Measurements from ENCODE around the gene MX1.
A peak's percentile ranks its signal among the peaks of the same experiment; 100 is the strongest.

The MX1 gene, protein sequence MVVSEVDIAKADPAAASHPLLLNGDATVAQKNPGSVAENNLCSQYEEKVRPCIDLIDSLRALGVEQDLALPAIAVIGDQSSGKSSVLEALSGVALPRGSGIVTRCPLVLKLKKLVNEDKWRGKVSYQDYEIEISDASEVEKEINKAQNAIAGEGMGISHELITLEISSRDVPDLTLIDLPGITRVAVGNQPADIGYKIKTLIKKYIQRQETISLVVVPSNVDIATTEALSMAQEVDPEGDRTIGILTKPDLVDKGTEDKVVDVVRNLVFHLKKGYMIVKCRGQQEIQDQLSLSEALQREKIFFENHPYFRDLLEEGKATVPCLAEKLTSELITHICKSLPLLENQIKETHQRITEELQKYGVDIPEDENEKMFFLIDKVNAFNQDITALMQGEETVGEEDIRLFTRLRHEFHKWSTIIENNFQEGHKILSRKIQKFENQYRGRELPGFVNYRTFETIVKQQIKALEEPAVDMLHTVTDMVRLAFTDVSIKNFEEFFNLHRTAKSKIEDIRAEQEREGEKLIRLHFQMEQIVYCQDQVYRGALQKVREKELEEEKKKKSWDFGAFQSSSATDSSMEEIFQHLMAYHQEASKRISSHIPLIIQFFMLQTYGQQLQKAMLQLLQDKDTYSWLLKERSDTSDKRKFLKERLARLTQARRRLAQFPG

GRCh38 chr21:41425954-41426675, at the start of gene MX1:
TSS of gene MX1 (plus strand) at chr21:41426239. CDS start at chr21:41432071, 5,832 bp downstream.
- no peaks in the 10 kb centered on the region for H3K4me1 ChIP-seq (ENCODE audit: control insufficient read depth, insufficient read depth, low read length)
- H3K36me3 ChIP-seq (ENCODE audit: control insufficient read depth, insufficient read depth, low read length), result no peaks in the 10 kb centered on the region
- peak within 1 kb of the TSS; percentile 24 for H3K9ac ChIP-seq (ENCODE audit: low read depth, low read length)
- H3K9me3 ChIP-seq (ENCODE audit: control insufficient read depth, insufficient read depth, low read length), result no peaks in the 10 kb centered on the region
- H3K4me3 ChIP-seq (ENCODE audit: low read depth, low read length), result peak within 1 kb of the TSS; percentile 65
- peaks cover 30% of the 10 kb centered on the region for H3K27me3 ChIP-seq (ENCODE audit: control insufficient read depth, insufficient read depth, low read length)

GRCh38 chr21:41377715-41378114, 48.3 kb upstream of the MX1 start:
- no peaks in the 10 kb centered on the region for H3K9me3 ChIP-seq (ENCODE audit: control insufficient read depth, insufficient read depth, low read length)
- H3K4me1 ChIP-seq (ENCODE audit: control insufficient read depth, insufficient read depth, low read length), result no peaks in the 10 kb centered on the region
- H3K9ac ChIP-seq (ENCODE audit: low read depth, low read length), result no peak overlapping the region
- peaks cover 5% of the 10 kb centered on the region for H3K36me3 ChIP-seq (ENCODE audit: control insufficient read depth, insufficient read depth, low read length)
- no peaks in the 10 kb centered on the region for H3K27me3 ChIP-seq (ENCODE audit: control insufficient read depth, insufficient read depth, low read length)
- no peak overlapping the region for H3K4me3 ChIP-seq (ENCODE audit: low read depth, low read length)

DNA sequence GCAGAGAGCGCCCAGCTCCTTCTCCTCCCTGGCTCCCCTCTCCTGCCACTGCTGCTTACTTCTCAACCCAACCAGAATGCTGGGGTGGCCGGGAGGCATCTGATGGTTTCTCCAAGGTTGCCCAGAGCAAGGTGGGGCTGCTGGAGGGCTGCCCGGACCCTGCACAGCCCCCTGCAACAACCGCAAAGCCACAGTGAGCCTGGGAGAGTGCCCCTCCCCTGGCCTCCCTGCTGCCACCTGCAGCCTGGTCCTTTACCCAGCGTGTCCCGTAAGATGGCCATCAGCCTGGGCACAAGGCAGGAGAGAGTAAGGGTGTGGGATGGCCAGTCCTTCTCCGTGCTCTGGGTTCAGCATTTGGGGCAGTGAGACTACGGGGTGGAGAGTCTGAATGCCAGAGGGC, 47.2 kb upstream of the MX1 start:
- Histone ChIP-seq H3K36me3 (ENCODE audit: control insufficient read depth, insufficient read depth, low read length) (peaks cover 5% of the 10 kb centered on the region), H3K9ac (ENCODE audit: low read depth, low read length) (no peak overlapping the region), H3K4me1 (ENCODE audit: control insufficient read depth, insufficient read depth, low read length) (no peaks in the 10 kb centered on the region), H3K9me3 (ENCODE audit: control insufficient read depth, insufficient read depth, low read length) (no peaks in the 10 kb centered on the region), H3K27me3 (ENCODE audit: control insufficient read depth, insufficient read depth, low read length) (no peaks in the 10 kb centered on the region), H3K4me3 (ENCODE audit: low read depth, low read length) (no peak overlapping the region)

DNA sequence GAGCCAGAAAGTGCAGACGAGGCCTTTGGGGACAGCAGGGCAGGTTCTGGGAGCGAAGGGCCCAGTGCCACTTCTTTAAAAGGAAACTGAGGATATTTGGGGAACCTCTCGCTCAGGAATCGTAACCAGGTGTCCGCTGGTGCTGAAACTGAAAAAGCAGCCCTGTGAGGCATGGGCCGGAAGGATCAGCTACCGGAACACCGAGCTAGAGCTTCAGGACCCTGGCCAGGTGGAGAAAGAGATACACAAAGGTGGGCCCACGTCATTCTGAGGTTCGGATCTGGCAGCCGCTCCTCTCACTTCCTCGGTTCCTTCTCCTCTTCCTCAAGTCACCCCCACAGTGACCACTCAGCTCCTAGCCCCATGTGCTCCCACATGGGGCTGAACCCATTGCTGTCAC, 46.1 kb upstream of the MX1 start:
- Histone ChIP-seq H3K9ac (ENCODE audit: low read depth, low read length) (no peak overlapping the region), H3K27me3 (ENCODE audit: control insufficient read depth, insufficient read depth, low read length) (no peaks in the 10 kb centered on the region), H3K4me1 (ENCODE audit: control insufficient read depth, insufficient read depth, low read length) (no peaks in the 10 kb centered on the region), H3K9me3 (ENCODE audit: control insufficient read depth, insufficient read depth, low read length) (no peaks in the 10 kb centered on the region), H3K36me3 (ENCODE audit: control insufficient read depth, insufficient read depth, low read length) (peaks cover 5% of the 10 kb centered on the region), H3K4me3 (ENCODE audit: low read depth, low read length) (no peak overlapping the region)

DNA sequence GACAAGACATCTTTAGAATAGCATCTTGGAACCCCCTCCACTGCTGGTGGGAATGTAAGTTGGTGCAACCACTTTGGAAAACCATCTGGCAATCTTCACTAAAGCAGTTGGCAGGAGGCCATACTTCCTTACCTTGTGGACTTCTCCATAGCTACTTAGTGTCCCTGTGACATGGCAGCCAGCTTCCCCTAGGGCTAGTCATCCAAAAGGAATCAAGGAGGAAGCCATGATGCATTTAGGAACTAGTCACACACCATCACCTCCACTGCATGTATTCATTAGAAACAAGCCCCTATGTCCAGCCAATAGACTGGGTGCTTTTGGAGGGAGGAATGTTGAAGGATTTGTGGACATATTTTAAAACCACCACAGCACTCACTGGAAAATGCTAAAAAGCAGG, 44.3 kb upstream of the MX1 start:
- Histone ChIP-seq H3K36me3 (ENCODE audit: control insufficient read depth, insufficient read depth, low read length) (peaks cover 5% of the 10 kb centered on the region), H3K4me1 (ENCODE audit: control insufficient read depth, insufficient read depth, low read length) (no peaks in the 10 kb centered on the region), H3K9me3 (ENCODE audit: control insufficient read depth, insufficient read depth, low read length) (no peaks in the 10 kb centered on the region), H3K9ac (ENCODE audit: low read depth, low read length) (no peak overlapping the region), H3K27me3 (ENCODE audit: control insufficient read depth, insufficient read depth, low read length) (no peaks in the 10 kb centered on the region), H3K4me3 (ENCODE audit: low read depth, low read length) (no peak overlapping the region)

DNA sequence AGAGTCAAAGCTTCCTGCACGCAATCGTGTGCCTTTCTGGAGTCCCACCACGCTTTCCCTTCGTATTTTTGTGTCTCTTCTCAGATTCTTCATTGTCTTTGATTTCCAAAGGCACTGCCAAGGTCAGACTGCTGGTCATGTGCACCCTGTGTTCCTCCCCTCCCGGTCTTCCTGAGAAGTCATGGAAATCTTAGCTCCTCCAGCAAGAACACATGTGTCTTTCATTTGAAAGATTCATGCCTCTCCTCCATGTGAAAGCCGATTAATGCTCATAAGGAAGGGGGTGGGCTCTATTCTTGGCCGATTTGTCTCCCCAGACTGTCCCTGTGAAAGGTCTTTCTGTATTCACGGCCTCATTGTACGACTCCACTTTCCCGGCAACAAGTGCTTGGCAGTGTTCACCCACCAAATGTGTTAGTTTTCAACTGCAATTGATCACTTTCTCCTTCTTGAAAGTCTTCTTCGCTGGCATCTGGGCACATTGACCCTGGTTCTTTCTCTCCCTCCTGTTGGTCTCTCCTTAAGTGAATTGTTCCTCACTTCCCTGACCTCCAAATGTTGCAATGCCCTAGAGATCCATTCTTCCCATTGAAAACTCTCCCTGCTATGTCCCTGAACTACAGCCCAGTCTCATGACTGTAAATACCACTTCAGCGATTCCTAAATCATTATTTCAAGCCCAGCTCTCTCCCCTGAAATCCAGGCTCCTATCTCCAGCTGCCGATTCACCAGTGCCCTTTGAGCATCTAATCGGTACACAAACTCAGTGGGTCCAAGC, 38.8 kb upstream of the MX1 start:
- Histone ChIP-seq H3K36me3 (ENCODE audit: control insufficient read depth, insufficient read depth, low read length) (no peaks in the 10 kb centered on the region), H3K9me3 (ENCODE audit: control insufficient read depth, insufficient read depth, low read length) (no peaks in the 10 kb centered on the region), H3K4me3 (ENCODE audit: low read depth, low read length) (no peak overlapping the region), H3K27me3 (ENCODE audit: control insufficient read depth, insufficient read depth, low read length) (no peaks in the 10 kb centered on the region), H3K9ac (ENCODE audit: low read depth, low read length) (no peak overlapping the region), H3K4me1 (ENCODE audit: control insufficient read depth, insufficient read depth, low read length) (no peaks in the 10 kb centered on the region)

DNA sequence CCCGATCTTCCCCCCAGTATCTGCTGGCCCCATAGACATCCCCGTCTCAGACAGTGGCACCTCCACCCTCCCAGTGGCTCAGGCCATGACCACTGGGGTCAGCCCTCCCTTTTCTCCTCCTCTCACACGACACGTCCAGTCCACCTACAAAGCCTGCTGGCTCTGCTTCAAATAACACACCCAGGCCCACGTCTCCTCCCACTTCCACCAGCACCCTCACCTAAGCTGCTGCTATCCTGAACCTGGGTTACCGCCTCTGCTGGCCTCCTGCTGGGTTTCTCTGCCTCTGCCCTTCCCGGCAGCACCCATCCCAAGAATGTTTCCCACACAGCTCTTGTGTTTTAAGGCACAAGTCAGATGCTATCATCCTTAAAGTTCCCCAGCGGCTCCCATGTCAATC, 38.2 kb upstream of the MX1 start:
- no peak overlapping the region for H3K4me3 ChIP-seq (ENCODE audit: low read depth, low read length)
- no peak overlapping the region for H3K9ac ChIP-seq (ENCODE audit: low read depth, low read length)
- H3K9me3 ChIP-seq (ENCODE audit: control insufficient read depth, insufficient read depth, low read length), result no peaks in the 10 kb centered on the region
- H3K4me1 ChIP-seq (ENCODE audit: control insufficient read depth, insufficient read depth, low read length), result no peaks in the 10 kb centered on the region
- H3K36me3 ChIP-seq (ENCODE audit: control insufficient read depth, insufficient read depth, low read length), result no peaks in the 10 kb centered on the region
- no peaks in the 10 kb centered on the region for H3K27me3 ChIP-seq (ENCODE audit: control insufficient read depth, insufficient read depth, low read length)

DNA sequence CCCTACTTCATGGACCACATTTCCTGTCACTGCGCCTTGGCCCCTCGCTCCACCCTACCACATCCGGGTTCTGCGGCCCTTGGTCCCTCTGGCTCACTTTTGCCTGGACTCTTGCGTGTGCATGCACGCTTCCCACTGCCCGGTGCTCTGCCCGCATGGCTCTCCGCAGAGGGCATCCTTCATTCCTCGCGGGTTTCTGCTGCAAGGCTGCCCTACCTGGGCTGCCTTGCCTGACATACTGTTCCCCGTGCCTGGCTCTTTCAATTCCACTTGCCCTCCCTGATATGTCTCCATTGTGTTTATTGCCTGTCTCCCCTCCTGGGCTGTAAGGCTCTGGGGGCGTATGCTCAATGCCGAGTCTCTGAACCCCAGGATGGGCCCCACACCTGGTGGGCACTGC, 37.8 kb upstream of the MX1 start:
- Histone ChIP-seq H3K9ac (ENCODE audit: low read depth, low read length) (no peak overlapping the region), H3K4me1 (ENCODE audit: control insufficient read depth, insufficient read depth, low read length) (no peaks in the 10 kb centered on the region), H3K9me3 (ENCODE audit: control insufficient read depth, insufficient read depth, low read length) (no peaks in the 10 kb centered on the region), H3K27me3 (ENCODE audit: control insufficient read depth, insufficient read depth, low read length) (no peaks in the 10 kb centered on the region), H3K36me3 (ENCODE audit: control insufficient read depth, insufficient read depth, low read length) (no peaks in the 10 kb centered on the region), H3K4me3 (ENCODE audit: low read depth, low read length) (no peak overlapping the region)

DNA sequence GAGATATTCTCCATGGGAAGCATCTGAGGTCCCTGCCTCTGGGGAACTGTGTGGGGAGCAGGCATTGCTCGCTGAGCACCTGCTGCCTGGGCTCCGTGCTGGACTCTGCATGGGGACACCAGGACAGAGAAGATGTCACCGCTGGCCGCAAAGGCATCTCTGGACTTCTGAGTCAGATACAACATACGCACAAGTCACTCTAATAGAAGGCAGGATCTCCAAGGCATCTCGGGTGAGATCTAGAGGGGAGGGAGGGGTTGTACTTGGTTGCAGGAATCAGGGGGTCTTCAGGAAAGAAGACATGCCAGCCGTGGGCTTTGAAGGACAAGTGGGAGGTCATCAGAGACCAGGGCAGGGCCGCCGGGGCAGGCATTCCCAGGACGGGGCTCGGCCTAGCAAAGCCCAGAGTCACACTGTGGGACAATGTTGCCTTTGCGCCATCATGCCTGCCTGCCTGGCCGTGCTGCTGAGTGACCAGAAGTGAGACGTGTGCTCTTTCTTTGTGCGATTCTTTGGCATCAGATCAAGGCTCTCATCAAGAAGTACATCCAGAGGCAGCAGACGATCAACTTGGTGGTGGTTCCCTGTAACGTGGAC, 35.9 kb upstream of the MX1 start:
- H3K27me3 ChIP-seq (ENCODE audit: control insufficient read depth, insufficient read depth, low read length), result no peaks in the 10 kb centered on the region
- H3K9ac ChIP-seq (ENCODE audit: low read depth, low read length), result no peak overlapping the region
- no peaks in the 10 kb centered on the region for H3K4me1 ChIP-seq (ENCODE audit: control insufficient read depth, insufficient read depth, low read length)
- H3K4me3 ChIP-seq (ENCODE audit: low read depth, low read length), result no peak overlapping the region
- H3K36me3 ChIP-seq (ENCODE audit: control insufficient read depth, insufficient read depth, low read length), result no peaks in the 10 kb centered on the region
- H3K9me3 ChIP-seq (ENCODE audit: control insufficient read depth, insufficient read depth, low read length), result no peaks in the 10 kb centered on the region

DNA sequence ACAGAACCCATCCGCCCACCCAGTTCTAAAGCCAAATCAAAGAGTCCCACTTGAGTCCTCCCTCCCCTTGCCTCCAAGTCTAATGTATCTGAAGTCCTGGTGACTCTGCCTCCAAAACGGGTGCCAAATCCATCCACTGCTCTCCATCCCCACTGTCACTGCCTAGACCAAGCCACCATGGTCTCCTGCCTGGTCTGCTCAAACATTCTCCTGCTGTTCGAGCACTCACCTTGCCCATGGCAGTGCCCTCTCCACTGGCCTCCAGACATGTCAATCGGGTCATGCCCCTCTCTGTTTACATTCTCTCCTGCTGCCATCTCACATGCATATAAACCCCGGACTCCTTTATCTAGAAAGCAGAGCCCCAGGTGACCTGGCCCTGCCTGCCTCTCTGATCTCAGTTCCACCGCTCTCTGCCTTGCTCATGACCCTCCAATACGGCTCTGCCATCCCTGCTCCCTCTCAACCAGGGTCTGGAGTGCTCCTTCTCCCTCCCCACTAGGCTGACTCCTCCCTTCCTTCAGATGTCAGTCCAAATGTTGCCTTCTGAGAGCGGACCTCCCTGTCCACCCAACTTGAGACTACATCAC, 32.1 kb upstream of the MX1 start:
- Histone ChIP-seq H3K36me3 (ENCODE audit: control insufficient read depth, insufficient read depth, low read length) (no peaks in the 10 kb centered on the region), H3K4me3 (ENCODE audit: low read depth, low read length) (no peak overlapping the region), H3K4me1 (ENCODE audit: control insufficient read depth, insufficient read depth, low read length) (peaks cover 6% of the 10 kb centered on the region), H3K27me3 (ENCODE audit: control insufficient read depth, insufficient read depth, low read length) (no peaks in the 10 kb centered on the region), H3K9me3 (ENCODE audit: control insufficient read depth, insufficient read depth, low read length) (no peaks in the 10 kb centered on the region), H3K9ac (ENCODE audit: low read depth, low read length) (no peak overlapping the region)
